H1 (cell line): ENCODE results near the gene POLRMT. TPM values are rescaled to one million over a fixed set of nuclear protein-coding genes. Genes with fewer than 3 reads are reported as not detected.

ENCODE experiments used
- CHD7 ChIP-seq: fragments of 300-600 bp; sonication (generic); IDR thresholded peaks from 2 replicates; pipeline ENCODE4 v1.7.1; 2012; ENCODE audit warnings: low read length, moderate library complexity, mild to moderate bottlenecking, inconsistent platforms; ENCODE audit not compliant: insufficient replicate concordance
- GTF2F1 ChIP-seq: IDR thresholded peaks from 2 replicates; pipeline ENCODE4 v1.6.1; 2012; ENCODE audit warnings: low read depth, low read length, improper control_type of control experiment, borderline replicate concordance
- MAFK ChIP-seq: IDR thresholded peaks from 2 replicates; pipeline ENCODE4 v1.6.1; 2012; ENCODE audit warnings: low read depth, mild to moderate bottlenecking, improper control_type of control experiment, low read length
- PHF8 ChIP-seq: fragments of 200-600 bp; sonication (generic); conservative IDR thresholded peaks from 2 replicates; pipeline ENCODE4 v1.7.1; 2012; ENCODE audit warnings: low read depth, mild to moderate bottlenecking, inconsistent platforms, low read length, moderate library complexity
- POLR2AphosphoS5 ChIP-seq: IDR thresholded peaks from 2 replicates; pipeline ENCODE4 v1.6.1; 2011; ENCODE audit warnings: low read depth, low read length
- SRF ChIP-seq: IDR thresholded peaks from 2 replicates; pipeline ENCODE4 v1.6.1; 2011; ENCODE audit warnings: mild to moderate bottlenecking, low read depth, low read length, moderate library complexity
- polyA plus RNA-seq, 7 experiments: library from polyadenylated mRNA; depleted of rRNA in 3 of 7; stranded (reverse) in 5 of 7; unstranded in 2 of 7; fragments of >200 nt in 5 of 7; fragments of 200-250 nt in 2 of 7; gene quantifications; 1 replicate in 5 of 7; 2 replicates in 1 of 7; 4 replicates in 1 of 7; pipeline versions ENCODE4 v1.2.1 to v1.2.3, GENCODE V29; 2011 to 2013; ENCODE audit warnings: missing spikeins in 2 of 7, mixed read lengths in 2 of 7
- total RNA-seq: library from RNA; stranded (reverse); fragmentation: NEBNext Ultra II Directional; extraction: Animal tissue kit (Norgen Biotek cat#: 25700); gene quantifications from 2 replicates; pipeline ENCODE4 v1.2.1, GENCODE V29; 2021

Gene POLRMT
- total and polyA plus RNA-seq, 2 of the 8 experiments (the other 6 are each of a cell fraction or from before 2014, with no cell fraction given) = 93.0 to 111 TPM

GRCh38 chr19:611481-611868 is 21.9 kb downstream of the POLRMT start (continued):
- TF ChIP-seq CHD7 (no peak), POLR2AphosphoS5 (no peak), GTF2F1 (no peak), PHF8 (no peak), SRF (no peak), MAFK (no peak)
